HG03342 (cell line): Measurements from ENCODE around the gene NCAM2.

Experiments
- ATAC-seq: cut with Tn5 transposase; IDR thresholded peaks from one replicate; pipeline ENCODE4 v1.9.1; 2021; ENCODE audit warnings: mild to moderate bottlenecking, moderate library complexity; ENCODE audit not compliant: unreplicated experiment

Gene NCAM2

DNA sequence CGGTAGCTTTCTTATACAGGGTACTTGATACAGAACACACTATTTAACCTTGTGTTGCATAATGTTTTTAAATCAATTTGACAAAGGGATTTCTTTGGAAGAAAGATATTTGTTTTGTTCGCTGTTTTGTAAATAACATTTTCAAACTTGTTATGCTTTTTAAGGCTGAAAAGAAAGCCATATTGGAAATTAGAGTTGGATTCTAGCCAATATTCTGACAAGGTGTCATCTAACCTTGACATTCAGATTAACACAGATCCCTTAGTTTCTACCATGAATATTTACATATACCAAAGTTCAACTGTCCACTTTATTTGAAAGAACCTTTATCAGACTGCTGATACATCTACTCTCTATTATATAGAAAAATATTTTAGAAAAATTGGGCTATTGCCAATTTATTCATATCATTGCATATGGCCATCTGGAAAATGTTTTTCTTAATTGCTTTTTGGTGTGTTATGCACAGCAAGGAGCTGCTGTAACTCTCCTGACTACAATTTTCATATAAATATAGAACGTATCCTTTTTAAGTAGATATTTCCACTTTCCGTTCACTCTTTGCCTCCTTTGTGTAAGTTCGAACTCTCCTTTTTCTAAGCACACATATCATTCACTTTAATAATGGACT lies 206.3 kb downstream of the NCAM2 start:
- ATAC-seq = no peak

DNA sequence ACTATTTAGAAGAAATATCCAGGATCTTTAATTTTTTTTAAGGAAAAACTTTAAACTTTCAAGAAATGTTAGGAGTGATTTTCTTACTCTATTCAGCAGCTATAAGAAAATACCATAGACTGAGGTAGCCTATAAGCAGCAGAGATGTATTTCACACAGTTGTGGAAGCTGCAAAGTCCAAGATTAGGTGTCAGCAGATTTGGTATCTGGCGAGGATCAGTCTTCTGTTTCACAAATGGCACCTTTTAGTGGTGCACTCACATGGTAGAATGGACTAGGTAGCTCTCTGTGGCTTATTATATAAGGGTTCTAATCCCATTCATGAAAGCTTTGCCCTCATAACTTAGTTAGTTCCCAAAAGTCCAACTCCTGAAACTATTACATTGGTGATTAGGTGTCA lies 207.4 kb downstream of the NCAM2 start:
- no peak for ATAC-seq

- no peak for ATAC-seq
Measured at GRCh38 chr21:21210552-21210951, 212.3 kb downstream of the NCAM2 start.

DNA sequence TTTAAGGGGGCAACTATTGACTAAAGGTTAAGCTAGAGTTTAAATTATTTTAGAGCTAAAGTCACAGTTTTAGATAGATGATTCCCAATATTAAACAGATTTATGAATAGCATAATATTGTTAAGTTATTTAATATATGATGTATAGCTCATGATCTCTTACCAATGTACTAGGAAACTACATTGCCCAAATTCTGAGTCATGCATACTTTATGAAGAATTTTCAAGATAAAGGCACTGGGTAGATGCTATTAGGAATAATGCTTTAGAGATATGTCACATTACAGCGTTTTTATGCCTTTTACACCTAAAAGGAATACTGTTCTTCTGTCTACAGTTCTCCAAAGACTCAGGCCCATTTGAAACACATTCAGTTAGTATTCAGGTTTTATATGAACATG lies 215.1 kb downstream of the NCAM2 start:
- ATAC-seq = no peak

DNA sequence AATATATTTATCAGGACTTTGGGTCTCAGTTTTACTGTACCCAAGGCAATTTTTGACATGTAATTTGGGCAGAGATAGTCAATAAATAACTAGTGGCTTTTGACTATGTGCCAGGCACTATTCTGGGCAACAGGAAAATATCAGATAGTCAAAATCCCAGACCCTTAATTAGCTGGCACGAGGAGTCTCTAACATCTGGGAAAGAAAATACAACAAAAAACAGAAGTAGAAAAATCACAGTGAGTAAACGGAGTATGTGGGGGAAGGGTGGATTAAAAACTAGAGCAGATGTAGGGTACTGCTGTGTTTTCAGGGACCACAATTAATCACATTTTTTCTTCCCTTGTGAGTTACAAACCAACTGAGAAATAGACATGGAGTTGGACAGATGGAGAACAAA lies 217.8 kb downstream of the NCAM2 start:
- no peak for ATAC-seq

- no peak for ATAC-seq
Measured at GRCh38 chr21:21226472-21226871, 228.3 kb downstream of the NCAM2 start.

GRCh38 chr21:21230672-21231071 lies 232.5 kb downstream of the NCAM2 start:
- ATAC-seq = no peak

DNA sequence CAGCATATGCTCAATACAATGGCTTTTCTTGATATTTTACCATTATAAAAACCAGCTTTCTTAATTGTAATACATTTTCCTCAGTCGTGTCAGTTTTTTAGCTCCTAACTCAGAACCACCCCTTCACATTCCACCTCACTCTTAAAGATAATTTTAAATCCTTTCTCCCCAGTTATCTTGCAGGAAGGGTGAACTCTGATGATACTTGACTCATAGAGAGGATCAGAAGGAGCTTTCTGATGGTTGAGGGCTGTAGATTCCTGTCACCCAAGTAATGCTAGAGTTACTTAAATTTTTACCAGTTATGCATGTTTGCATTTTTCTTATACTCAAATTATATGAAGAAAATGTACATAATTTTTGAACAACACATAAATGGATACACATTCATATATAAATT lies 233.7 kb downstream of the NCAM2 start:
- ATAC-seq = no peak

- ATAC-seq = no peak
Measured at GRCh38 chr21:21232320-21232719, 234.1 kb downstream of the NCAM2 start.

DNA sequence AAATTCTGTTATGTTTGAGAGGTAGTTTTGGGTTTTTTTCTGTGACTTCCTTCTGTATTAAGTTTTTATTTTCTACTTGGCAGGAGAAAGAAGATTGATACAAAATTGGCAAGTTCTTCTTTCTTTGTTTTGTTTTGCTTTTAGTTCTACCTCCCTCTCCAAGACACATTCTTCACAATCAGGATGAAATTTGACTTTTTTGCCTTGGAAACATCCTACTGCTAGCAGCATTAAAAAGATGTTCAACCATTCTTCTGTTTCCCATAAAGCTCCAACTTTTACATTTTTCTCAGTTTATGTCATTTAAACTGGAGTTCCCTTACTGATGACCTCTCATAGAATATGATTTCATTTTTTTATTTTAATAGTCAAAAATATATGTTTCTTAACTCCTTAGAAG lies 234.8 kb downstream of the NCAM2 start:
- ATAC-seq = no peak

GRCh38 chr21:21236996-21237395 lies 238.8 kb downstream of the NCAM2 start:
- ATAC-seq = no peak

DNA sequence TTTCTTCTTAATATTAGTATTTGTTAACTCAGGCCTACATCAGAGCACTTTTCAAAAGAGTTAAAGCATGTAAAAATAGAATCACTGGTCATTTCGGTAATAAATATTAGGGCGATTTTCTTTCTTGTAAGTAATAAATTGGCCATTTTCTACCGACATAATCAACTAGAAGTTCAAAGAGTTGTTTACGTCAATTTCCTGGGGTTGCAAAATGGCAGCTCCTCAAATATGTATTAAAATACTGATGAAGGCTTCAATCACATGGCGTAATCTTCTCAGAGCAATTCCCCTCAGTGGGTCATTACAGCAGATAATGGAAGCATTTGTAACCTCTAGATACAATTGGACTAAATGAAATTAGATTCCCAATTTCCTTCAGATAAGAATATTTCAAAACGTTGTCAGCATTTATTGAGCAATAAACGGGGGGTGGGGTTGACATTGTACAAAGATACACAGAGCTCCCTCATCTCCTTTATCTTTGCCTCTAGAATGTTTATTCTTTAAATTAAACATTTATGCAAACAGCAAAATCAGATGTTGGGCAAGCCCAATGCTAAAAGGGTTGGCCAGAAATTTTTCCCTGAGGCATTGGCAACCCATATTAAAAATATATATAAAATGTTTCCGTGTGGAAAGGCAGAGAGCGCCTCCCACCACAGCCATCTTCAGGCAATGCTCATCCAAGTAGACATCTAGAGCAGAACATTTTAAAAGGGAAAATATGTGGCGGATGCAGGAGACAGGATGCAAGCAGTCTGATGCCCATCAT lies 240.6 kb downstream of the NCAM2 start:
- ATAC-seq = no peak

DNA sequence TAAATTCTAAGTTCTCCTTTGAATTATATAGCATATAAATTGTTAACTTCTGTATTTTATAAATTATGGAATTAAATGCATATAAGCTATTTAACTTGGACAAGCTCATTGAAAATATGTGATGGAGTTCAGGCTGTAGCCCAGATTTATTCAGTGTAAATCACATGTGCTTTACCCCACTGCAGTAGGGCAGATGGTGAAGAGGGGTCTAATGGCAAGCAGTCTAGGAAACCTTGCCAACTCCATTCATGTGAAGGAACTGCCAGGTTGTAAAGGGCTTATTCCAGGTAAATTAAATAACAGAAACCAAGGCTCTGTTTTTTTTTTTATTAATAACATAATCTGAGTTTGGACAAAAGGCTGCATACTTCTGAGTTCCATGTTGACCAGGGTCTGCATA lies 243.2 kb downstream of the NCAM2 start:
- no peak for ATAC-seq

GRCh38 chr21:21246007-21246406 lies 247.8 kb downstream of the NCAM2 start:
- no peak for ATAC-seq

- ATAC-seq = no peak
Measured at GRCh38 chr21:21247424-21247823, 249.2 kb downstream of the NCAM2 start.

- ATAC-seq = no peak
Measured at GRCh38 chr21:21262048-21262447, 263.8 kb downstream of the NCAM2 start.

- no peak for ATAC-seq
Measured at GRCh38 chr21:21268061-21268471, 269.9 kb downstream of the NCAM2 start.

DNA sequence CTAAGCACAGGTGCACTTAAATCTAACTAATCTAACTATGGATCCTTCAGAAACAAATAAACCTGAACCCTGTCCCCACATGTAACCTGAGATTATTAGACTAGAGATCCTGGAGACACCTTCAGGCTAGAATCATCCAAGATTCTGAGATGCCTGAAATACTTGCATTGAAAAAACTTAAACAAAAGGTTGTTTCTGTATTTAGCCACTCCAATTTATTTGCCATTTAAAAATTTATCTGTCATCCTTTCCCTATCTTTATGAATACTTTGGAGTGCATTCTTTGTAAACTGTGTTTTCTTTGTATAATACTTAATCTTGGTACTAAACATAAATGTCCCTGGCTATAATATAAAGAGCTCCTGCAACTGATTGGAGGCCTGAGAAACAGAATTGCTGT lies 270.7 kb downstream of the NCAM2 start:
- no peak for ATAC-seq

DNA sequence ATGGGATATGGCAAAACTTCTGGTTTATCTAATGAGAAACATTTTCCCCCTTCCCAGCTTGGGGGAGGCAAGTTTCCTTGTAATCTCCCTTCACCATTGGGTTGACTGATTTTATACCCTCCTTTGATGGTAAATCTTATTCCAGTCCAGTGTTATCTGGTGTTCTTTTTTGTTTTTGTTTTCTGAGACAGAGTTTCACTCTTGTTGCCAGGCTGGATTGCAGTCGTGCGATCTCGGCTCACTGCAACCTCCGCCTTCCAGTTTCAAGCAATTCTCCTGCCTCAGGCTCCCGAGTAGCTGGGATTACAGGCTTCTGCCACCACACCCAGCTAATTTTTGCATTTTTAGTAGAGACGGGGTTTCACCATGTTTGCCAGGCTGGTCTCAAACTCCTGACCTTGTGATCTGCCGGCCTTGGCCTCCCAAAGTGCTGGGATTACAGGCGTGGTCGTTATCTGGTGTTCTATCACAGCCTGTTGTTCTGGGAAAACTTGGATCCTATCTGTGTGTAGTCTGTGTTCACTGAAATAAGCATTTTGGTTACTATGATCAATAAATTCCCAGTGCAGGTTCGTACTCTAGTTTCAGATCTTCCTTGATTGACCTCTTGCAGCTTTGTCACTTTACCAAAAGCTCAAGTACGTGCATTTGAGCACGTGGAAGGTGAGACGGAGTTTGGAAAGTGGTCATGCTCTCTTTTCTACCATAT lies 281.1 kb downstream of the NCAM2 start:
- no peak for ATAC-seq

DNA sequence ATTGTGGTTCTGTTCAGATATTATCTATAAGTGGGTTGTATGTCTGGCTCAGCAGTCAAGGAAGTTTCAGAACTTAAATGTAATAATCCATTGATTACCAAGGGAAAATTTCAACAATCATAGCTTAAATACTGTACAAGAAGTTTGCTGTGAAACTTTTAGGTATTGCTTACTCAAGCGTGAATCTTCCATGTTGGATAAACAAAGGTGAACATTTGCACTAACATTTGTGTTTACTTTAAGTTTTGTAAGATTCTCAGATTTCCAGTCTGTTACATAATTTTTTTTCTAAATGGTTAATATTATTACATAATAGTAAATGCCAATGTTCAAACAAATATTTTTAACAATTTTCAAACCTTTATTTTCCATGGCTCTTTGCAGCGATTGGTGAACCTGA lies 285.6 kb downstream of the NCAM2 start:
- no peak for ATAC-seq

DNA sequence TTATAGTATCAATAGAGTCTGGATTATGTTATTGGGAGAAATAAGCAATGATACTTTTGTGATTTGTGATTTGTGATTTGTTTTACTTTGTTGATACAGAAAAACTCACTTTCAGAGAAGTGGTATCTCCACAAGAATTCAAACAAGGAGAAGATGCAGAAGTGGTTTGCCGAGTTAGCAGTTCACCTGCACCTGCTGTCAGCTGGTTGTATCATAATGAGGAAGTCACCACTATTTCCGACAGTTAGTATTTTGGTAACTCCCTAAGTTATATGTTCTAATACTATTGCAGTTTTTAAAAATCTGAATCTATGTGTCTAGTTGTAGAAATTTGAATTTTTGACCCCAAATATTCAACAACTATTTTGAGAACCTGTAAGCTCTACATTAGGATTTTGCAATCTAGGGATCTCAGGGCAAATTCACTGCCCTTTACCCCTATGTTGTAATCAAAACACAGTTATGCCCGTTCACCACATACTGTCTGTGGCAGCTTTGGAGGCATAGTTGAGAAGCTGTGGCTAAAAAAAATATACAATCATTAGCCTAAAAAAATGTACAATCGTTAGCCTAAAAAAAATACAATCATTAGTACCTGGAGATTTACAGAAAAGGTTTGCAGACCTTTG lies 288.1 kb downstream of the NCAM2 start:
- ATAC-seq = no peak

GRCh38 chr21:21290751-21291150 lies 292.5 kb downstream of the NCAM2 start:
- no peak for ATAC-seq
